ENCODE data around the gene RBMS3.

GRCh38 chr3:29414468-29415224, 133.8 kb downstream of the RBMS3 start:
- TF ChIP-seq CTCF (IDR thresholded peaks at IDR 0.05) (no peak), POLR2AphosphoS5 (IDR thresholded peaks at IDR 0.05) (no peak), POLR2A (IDR thresholded peaks at IDR 0.05) (no peak), EP300 (IDR thresholded peaks at IDR 0.05) (no peak)
